SK-N-SH (cell line): ENCODE results near the gene SLC27A3. TPM values are rescaled to one million over a fixed set of nuclear protein-coding genes. Genes with fewer than 3 reads are reported as not detected.

Experiments
- CTCF ChIA-PET: fragments of 300-600, 350-600 bp; formaldehyde crosslinking; extraction: SDS; loops from one replicate; lab custom pipeline; 2021; lab: Yijun Ruan, JAX
- POLR2A ChIA-PET: fragments of 350-600 bp; sonication (Branson Sonifier 250); formaldehyde crosslinking; extraction: SDS; loops from one replicate; lab custom pipeline; 2020; ENCODE audit warnings: antibody characterized with exemption, inconsistent platforms; lab: Yijun Ruan, JAX
- DNase-seq: peaks from one replicate; pipeline ENCODE4 v3.0.0; 2012
- H2AFZ ChIP-seq: fragments of 200-600 bp; sonication (generic); 2 replicates; pipeline ENCODE4 v1.8.1; 2016; ENCODE audit warnings: antibody characterized with exemption, mild to moderate bottlenecking, low read depth
- H3F3A ChIP-seq: fragments of 200-600 bp; sonication (generic); replicated peaks from 2 replicates; pipeline ENCODE3; 2016; ENCODE audit warnings: antibody characterized with exemption, mild to moderate bottlenecking; ENCODE audit not compliant: insufficient read depth
- H3K27ac ChIP-seq, 2 experiments: fragments of 200-500 bp in 1 of 2; fragments of 200-600 bp in 1 of 2; sonication (Bioruptor generic) in 1 of 2; sonication (generic), shearing (Covaris generic) in 1 of 2; 2 replicates each; pipeline versions ENCODE4 v1.5.1 to v1.6.1; 2014 to 2016; ENCODE audit warnings: low read depth in 2 of 2, inconsistent platforms in 1 of 2, low read length in 1 of 2, mild to moderate bottlenecking in 1 of 2, mixed read lengths in 1 of 2
- H3K27me3 ChIP-seq: fragments of 200-600 bp; sonication (generic), shearing (Covaris generic); 2 replicates; pipeline ENCODE4 v1.6.1; 2016; ENCODE audit warnings: mixed run types; ENCODE audit not compliant: insufficient read depth
- H3K36me3 ChIP-seq, 2 experiments: fragments of 200-500 bp in 1 of 2; fragments of 200-600 bp in 1 of 2; sonication (Bioruptor generic) in 1 of 2; sonication (generic) in 1 of 2; replicated peaks in 1 of 2; 2 replicates each; pipeline versions ENCODE3 to v1.5.1; 2014 to 2016; ENCODE audit warnings: low read length in 1 of 2, mild to moderate bottlenecking in 1 of 2; ENCODE audit not compliant: insufficient read depth in 2 of 2, control insufficient read depth in 1 of 2
- H3K4me1 ChIP-seq, 2 experiments: fragments of 200-500 bp in 1 of 2; fragments of 200-600 bp in 1 of 2; sonication (Bioruptor generic) in 1 of 2; sonication (generic), shearing (Covaris generic) in 1 of 2; 2 replicates each; pipeline versions ENCODE4 v1.5.1 to v1.6.1; 2014 to 2016; ENCODE audit warnings: low read depth in 1 of 2, low read length in 1 of 2, mixed run types in 1 of 2; ENCODE audit not compliant: insufficient read depth in 2 of 2, control insufficient read depth in 1 of 2
- H3K4me2 ChIP-seq: fragments of 200-600 bp; sonication (generic), shearing (Covaris generic); 2 replicates; pipeline ENCODE4 v1.6.1; 2017; ENCODE audit warnings: mixed run types
- H3K4me3 ChIP-seq, 2 experiments: fragments of 200-500 bp in 1 of 2; fragments of 200-600 bp in 1 of 2; sonication (Bioruptor generic) in 1 of 2; sonication (generic), shearing (Covaris generic) in 1 of 2; 2 replicates each; pipeline versions ENCODE4 v1.5.1 to v1.8.1; 2014 to 2016; ENCODE audit warnings: low read depth in 2 of 2, inconsistent platforms in 1 of 2, low read length in 1 of 2, mild to moderate bottlenecking in 1 of 2, mixed read lengths in 1 of 2, moderate library complexity in 1 of 2
- H3K79me2 ChIP-seq: fragments of 200-600 bp; sonication (generic); 2 replicates; pipeline ENCODE4 v1.8.1; 2017; ENCODE audit warnings: mild to moderate bottlenecking; ENCODE audit not compliant: insufficient read depth
- H3K9ac ChIP-seq: fragments of 200-600 bp; sonication (generic); 2 replicates; pipeline ENCODE4 v1.6.1; 2017; ENCODE audit warnings: mixed run types
- H3K9me2 ChIP-seq: fragments of 200-600 bp; sonication (generic); 2 replicates; pipeline ENCODE4 v1.6.1; 2017; ENCODE audit warnings: mixed run types
- H3K9me3 ChIP-seq: fragments of 200-600 bp; sonication (generic); 2 replicates; pipeline ENCODE4 v1.6.1; 2017; ENCODE audit warnings: mixed run types, mild to moderate bottlenecking, moderate library complexity
- H4K20me1 ChIP-seq: fragments of 200-600 bp; sonication (generic); 2 replicates; pipeline ENCODE4 v1.6.1; 2017; ENCODE audit warnings: mild to moderate bottlenecking, mixed run types; ENCODE audit not compliant: insufficient read depth
- CHD2 ChIP-seq: fragments of 150-350 bp; IDR thresholded peaks from 2 replicates; pipeline ENCODE4 v1.6.1; 2018; ENCODE audit warnings: low read length; ENCODE audit not compliant: partially characterized antibody
- EP300 ChIP-seq, 2 experiments: IDR thresholded peaks; 2 replicates each; pipeline versions ENCODE4 v1.4.0 to v1.6.1; 2012; ENCODE audit warnings: borderline replicate concordance in 1 of 2, low read depth in 1 of 2, low read length in 1 of 2
- EZH2phosphoT487 ChIP-seq: fragments of 200-600 bp; sonication (generic); IDR thresholded peaks from 2 replicates; pipeline ENCODE4 v1.6.1; 2017; ENCODE audit warnings: low read depth, mixed run types, mild to moderate bottlenecking, antibody characterized with exemption, moderate library complexity, borderline replicate concordance
- FOSL2 ChIP-seq: IDR thresholded peaks from 2 replicates; pipeline ENCODE4 v1.4.0; 2012; ENCODE audit warnings: low read depth, mild to moderate bottlenecking, moderate library complexity, borderline replicate concordance
- FOXM1 ChIP-seq: IDR thresholded peaks from 2 replicates; pipeline ENCODE4 v1.4.0; 2012; ENCODE audit warnings: low read depth, mild to moderate bottlenecking
- GATA2 ChIP-seq: sonication (generic); formaldehyde crosslinking; IDR thresholded peaks from 2 replicates; pipeline ENCODE4 v1.5.0; 2020; ENCODE audit warnings: mild to moderate bottlenecking, missing genetic modification reagents
- JUND ChIP-seq: IDR thresholded peaks from 2 replicates; pipeline ENCODE4 v1.4.0; 2012
- NFIC ChIP-seq: IDR thresholded peaks from 2 replicates; pipeline ENCODE4 v1.4.0; 2012; ENCODE audit warnings: borderline replicate concordance
- RAD21 ChIP-seq: IDR thresholded peaks from 2 replicates; pipeline ENCODE4 v1.6.1; 2012; ENCODE audit warnings: mild to moderate bottlenecking, low read length
- SIN3A ChIP-seq: IDR thresholded peaks from 2 replicates; pipeline ENCODE4 v1.6.1; 2012; ENCODE audit warnings: low read depth, mild to moderate bottlenecking, low read length, moderate library complexity, borderline replicate concordance
- SMC3 ChIP-seq: IDR thresholded peaks from 2 replicates; pipeline ENCODE4 v1.6.1; 2012; ENCODE audit warnings: low read depth, low read length, improper control_type of control experiment
- USF1 ChIP-seq: IDR thresholded peaks from 2 replicates; pipeline ENCODE4 v1.4.0; 2012; ENCODE audit warnings: low read depth, borderline replicate concordance
- YY1 ChIP-seq: IDR thresholded peaks from 2 replicates; pipeline ENCODE4 v1.4.0; 2012; ENCODE audit warnings: low read depth, mild to moderate bottlenecking
- WGBS: methylation state at CpG from one replicate; pipeline ENCODE4 v1.1.6; 2017; ENCODE audit warnings: low lambda C conversion rate; 5-methylcytosine and 5-hydroxymethylcytosine counted together
- polyA plus RNA-seq, 3 experiments: library from polyadenylated mRNA; depleted of rRNA; stranded (reverse); fragments of >200 nt; gene quantifications; 2 replicates each; pipeline ENCODE4 v1.2.3, GENCODE V29; 2012
- TF ChIP-seq, protein P1 (sequence below): IDR thresholded peaks from 2 replicates; pipeline ENCODE4 v1.4.0; 2012; ENCODE audit warnings: low read depth, borderline replicate concordance
- TF ChIP-seq, protein P2 (sequence below): IDR thresholded peaks from 2 replicates; pipeline ENCODE4; 2012
- TF ChIP-seq, protein P3 (sequence below): fragments of 200-600 bp; sonication (generic); IDR thresholded peaks from 2 replicates; pipeline ENCODE4 v1.6.1; 2017; ENCODE audit warnings: antibody characterized with exemption, mild to moderate bottlenecking, moderate library complexity

The SLC27A3 gene
- polyA plus RNA-seq, 1 of the 3 experiments (the other 2 are of a cell fraction), result 9.0 TPM

GRCh38 chr1:153778824-153779519 is 3.8 kb downstream of the SLC27A3 start:
- no peak overlapping the region for H3K27ac ChIP-seq
- no peak overlapping the region for H3K4me2 ChIP-seq
- no peak overlapping the region for H3K9ac ChIP-seq
- H3K9me2 ChIP-seq, result no peaks in the 10 kb centered on the region
- H4K20me1 ChIP-seq, result no peaks in the 10 kb centered on the region
- 86% methylated on average over 18 of the region's 18 CpGs for WGBS
- H3K27me3 ChIP-seq, result no peaks in the 10 kb centered on the region
- no peaks in the 10 kb centered on the region for H3K9me3 ChIP-seq
- no peak overlapping the region for H2AFZ ChIP-seq
- peaks cover 5% of the 10 kb centered on the region for H3F3A ChIP-seq
- peaks cover 0 to 1% of the 10 kb centered on the region in 2 experiments for H3K36me3 ChIP-seq
- TF ChIP-seq, protein P1, sequence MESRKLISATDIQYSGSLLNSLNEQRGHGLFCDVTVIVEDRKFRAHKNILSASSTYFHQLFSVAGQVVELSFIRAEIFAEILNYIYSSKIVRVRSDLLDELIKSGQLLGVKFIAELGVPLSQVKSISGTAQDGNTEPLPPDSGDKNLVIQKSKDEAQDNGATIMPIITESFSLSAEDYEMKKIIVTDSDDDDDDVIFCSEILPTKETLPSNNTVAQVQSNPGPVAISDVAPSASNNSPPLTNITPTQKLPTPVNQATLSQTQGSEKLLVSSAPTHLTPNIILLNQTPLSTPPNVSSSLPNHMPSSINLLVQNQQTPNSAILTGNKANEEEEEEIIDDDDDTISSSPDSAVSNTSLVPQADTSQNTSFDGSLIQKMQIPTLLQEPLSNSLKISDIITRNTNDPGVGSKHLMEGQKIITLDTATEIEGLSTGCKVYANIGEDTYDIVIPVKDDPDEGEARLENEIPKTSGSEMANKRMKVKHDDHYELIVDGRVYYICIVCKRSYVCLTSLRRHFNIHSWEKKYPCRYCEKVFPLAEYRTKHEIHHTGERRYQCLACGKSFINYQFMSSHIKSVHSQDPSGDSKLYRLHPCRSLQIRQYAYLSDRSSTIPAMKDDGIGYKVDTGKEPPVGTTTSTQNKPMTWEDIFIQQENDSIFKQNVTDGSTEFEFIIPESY, result no peak
- TF ChIP-seq JUND (no peak), NFIC (no peak), CHD2 (no peak), SMC3 (no peak), SIN3A (no peak), EP300 (IDR thresholded peaks at IDR 0.05; ENCODE audit: borderline replicate concordance in 1 of 2, low read depth in 1 of 2, low read length in 1 of 2) (no peak), FOSL2 (no peak), YY1 (no peak), USF1 (no peak), EZH2phosphoT487 (no peak), GATA2 (CRISPR knock-in tag) (no peak), FOXM1 (no peak), RAD21 (no peak)
- TF ChIP-seq, protein P2, sequence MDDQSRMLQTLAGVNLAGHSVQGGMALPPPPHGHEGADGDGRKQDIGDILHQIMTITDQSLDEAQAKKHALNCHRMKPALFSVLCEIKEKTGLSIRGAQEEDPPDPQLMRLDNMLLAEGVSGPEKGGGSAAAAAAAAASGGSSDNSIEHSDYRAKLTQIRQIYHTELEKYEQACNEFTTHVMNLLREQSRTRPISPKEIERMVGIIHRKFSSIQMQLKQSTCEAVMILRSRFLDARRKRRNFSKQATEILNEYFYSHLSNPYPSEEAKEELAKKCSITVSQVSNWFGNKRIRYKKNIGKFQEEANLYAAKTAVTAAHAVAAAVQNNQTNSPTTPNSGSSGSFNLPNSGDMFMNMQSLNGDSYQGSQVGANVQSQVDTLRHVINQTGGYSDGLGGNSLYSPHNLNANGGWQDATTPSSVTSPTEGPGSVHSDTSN, result no peak
- TF ChIP-seq, protein P3, sequence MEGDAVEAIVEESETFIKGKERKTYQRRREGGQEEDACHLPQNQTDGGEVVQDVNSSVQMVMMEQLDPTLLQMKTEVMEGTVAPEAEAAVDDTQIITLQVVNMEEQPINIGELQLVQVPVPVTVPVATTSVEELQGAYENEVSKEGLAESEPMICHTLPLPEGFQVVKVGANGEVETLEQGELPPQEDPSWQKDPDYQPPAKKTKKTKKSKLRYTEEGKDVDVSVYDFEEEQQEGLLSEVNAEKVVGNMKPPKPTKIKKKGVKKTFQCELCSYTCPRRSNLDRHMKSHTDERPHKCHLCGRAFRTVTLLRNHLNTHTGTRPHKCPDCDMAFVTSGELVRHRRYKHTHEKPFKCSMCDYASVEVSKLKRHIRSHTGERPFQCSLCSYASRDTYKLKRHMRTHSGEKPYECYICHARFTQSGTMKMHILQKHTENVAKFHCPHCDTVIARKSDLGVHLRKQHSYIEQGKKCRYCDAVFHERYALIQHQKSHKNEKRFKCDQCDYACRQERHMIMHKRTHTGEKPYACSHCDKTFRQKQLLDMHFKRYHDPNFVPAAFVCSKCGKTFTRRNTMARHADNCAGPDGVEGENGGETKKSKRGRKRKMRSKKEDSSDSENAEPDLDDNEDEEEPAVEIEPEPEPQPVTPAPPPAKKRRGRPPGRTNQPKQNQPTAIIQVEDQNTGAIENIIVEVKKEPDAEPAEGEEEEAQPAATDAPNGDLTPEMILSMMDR, result no peak
- ChIA-PET POLR2A (no interaction called here), CTCF (interaction anchor here (1.1 to 1.3 kb wide), 3 partner anchors 19 to 208 kb away, joined by 3 read pairs; partner anchors contain the start of gene RAB13)
- H3K4me1 ChIP-seq, result peaks cover 4 to 17% of the 10 kb centered on the region in 2 experiments; a peak in 2 of 4 replicates
- H3K79me2 ChIP-seq, result no peaks in the 10 kb centered on the region
- DNase-seq, result no peak
- no peak overlapping the region for H3K4me3 ChIP-seq
